PC-3 (cell line): ENCODE measurements around the gene ZAP70. TPM values are rescaled to one million over a fixed set of nuclear protein-coding genes. Genes with fewer than 3 reads are reported as not detected.

Experiments
- ATAC-seq: fragments of 200-7000 bp; cut with Tn5 transposase; 2 replicates; pipeline ENCODE4 v1.9.1; 2020; ENCODE audit warnings: mild to moderate bottlenecking, moderate library complexity
- BruUV-seq: library from RNA; stranded (reverse); fragments of 400-500 nt; replicated peaks from 2 replicates; lab custom pipeline; 2021; lab: Mats Ljungman, UMichigan
- CTCF ChIA-PET: fragments of 300-600 bp; sonication (Branson Sonifier 250); formaldehyde crosslinking; loops from one replicate; lab custom pipeline; 2022; ENCODE audit warnings: antibody characterized with exemption; lab: Charles Lee
- POLR2A ChIA-PET: fragments of 300-600 bp; sonication (Branson Sonifier 250); formaldehyde crosslinking; loops from one replicate; lab custom pipeline; 2022; ENCODE audit warnings: antibody characterized with exemption; ENCODE audit not compliant: unreplicated experiment; lab: Charles Lee
- DNase-seq: peaks from one replicate; pipeline ENCODE4 v3.0.0-alpha.2; 2015
- H2AFZ ChIP-seq: fragments of 300-600 bp; sonication (generic); 2 replicates; pipeline ENCODE4 v1.6.0; 2016; ENCODE audit warnings: antibody characterized with exemption, low read length
- H3F3A ChIP-seq: fragments of 300-600 bp; sonication (generic); one replicate; pipeline ENCODE4 v1.6.0; 2017; ENCODE audit warnings: antibody characterized with exemption, low read length, control low read depth, mild to moderate bottlenecking; ENCODE audit not compliant: unreplicated experiment
- H3K27ac ChIP-seq: fragments of 300-600 bp; sonication (generic); 2 replicates; pipeline ENCODE4 v1.5.1; 2016; ENCODE audit warnings: mild to moderate bottlenecking, low read length
- H3K27me3 ChIP-seq: fragments of 300-600 bp; sonication (generic); 2 replicates; pipeline ENCODE4 v1.6.1; 2016; ENCODE audit warnings: low read length, mixed read lengths
- H3K36me3 ChIP-seq: fragments of 300-600 bp; sonication (generic); 2 replicates; pipeline ENCODE4 v1.6.1; 2016; ENCODE audit warnings: low read depth, mixed run types, low read length, mixed read lengths
- H3K4me1 ChIP-seq: fragments of 300-600 bp; sonication (generic); 2 replicates; pipeline ENCODE4 v1.5.1; 2016; ENCODE audit warnings: low read length; ENCODE audit not compliant: insufficient read depth
- H3K4me2 ChIP-seq: fragments of 300-600 bp; sonication (generic); 2 replicates; pipeline ENCODE4 v1.6.0; 2016; ENCODE audit warnings: low read length
- H3K4me3 ChIP-seq: fragments of 300-600 bp; sonication (generic); 2 replicates; pipeline ENCODE4 v1.5.1; 2016; ENCODE audit warnings: mild to moderate bottlenecking, low read length, mixed read lengths
- H3K79me2 ChIP-seq: fragments of 300-600 bp; sonication (generic); 2 replicates; pipeline ENCODE4 v1.6.1; 2017; ENCODE audit warnings: low read length, mixed read lengths
- H3K9ac ChIP-seq: fragments of 300-600 bp; sonication (generic); 2 replicates; pipeline ENCODE4 v1.6.0; 2016; ENCODE audit warnings: mild to moderate bottlenecking, low read length
- H3K9me2 ChIP-seq: fragments of 300-600 bp; sonication (generic); replicated peaks from 2 replicates; pipeline ENCODE4 v1.6.1; 2016; ENCODE audit warnings: mixed run types, low read length, mixed read lengths
- H3K9me3 ChIP-seq: fragments of 300-600 bp; sonication (generic); 2 replicates; pipeline ENCODE4 v1.6.1; 2016; ENCODE audit warnings: low read length, mixed read lengths
- H4K20me1 ChIP-seq: fragments of 300-600 bp; sonication (generic); 2 replicates; pipeline ENCODE4 v1.6.1; 2016; ENCODE audit warnings: low read length, mixed read lengths
- EZH2 ChIP-seq: fragments of 300-600 bp; sonication (generic); IDR thresholded peaks from one replicate; pipeline ENCODE4 v1.6.1; 2017; ENCODE audit warnings: antibody characterized with exemption, mild to moderate bottlenecking, low read length; ENCODE audit not compliant: unreplicated experiment
- EZH2phosphoT487 ChIP-seq: fragments of 300-600 bp; sonication (generic); IDR thresholded peaks from 2 replicates; pipeline ENCODE4 v1.6.1; 2018; ENCODE audit warnings: mild to moderate bottlenecking, antibody characterized with exemption, low read length, borderline replicate concordance
- intact Hi-C: fragments of 100-400 bp; cut with micrococcal nuclease; formaldehyde crosslinking; loops from 2 replicates; pipeline ENCODE4 v1.9.0; 2023
- total RNA-seq: library from RNA; depleted of rRNA; stranded (reverse); fragments of >200 nt; gene quantifications from 2 replicates; pipeline ENCODE4 v1.2.3, GENCODE V29; 2014
- TF ChIP-seq, protein P1 (sequence below): fragments of 300-600 bp; sonication (generic); conservative IDR thresholded peaks from 2 replicates; pipeline ENCODE4 v1.5.1; 2017; ENCODE audit warnings: antibody characterized with exemption, low read depth, mild to moderate bottlenecking, low read length

Gene ZAP70
- total RNA-seq, 1 experiment from 2014 or later = not detected

DNA sequence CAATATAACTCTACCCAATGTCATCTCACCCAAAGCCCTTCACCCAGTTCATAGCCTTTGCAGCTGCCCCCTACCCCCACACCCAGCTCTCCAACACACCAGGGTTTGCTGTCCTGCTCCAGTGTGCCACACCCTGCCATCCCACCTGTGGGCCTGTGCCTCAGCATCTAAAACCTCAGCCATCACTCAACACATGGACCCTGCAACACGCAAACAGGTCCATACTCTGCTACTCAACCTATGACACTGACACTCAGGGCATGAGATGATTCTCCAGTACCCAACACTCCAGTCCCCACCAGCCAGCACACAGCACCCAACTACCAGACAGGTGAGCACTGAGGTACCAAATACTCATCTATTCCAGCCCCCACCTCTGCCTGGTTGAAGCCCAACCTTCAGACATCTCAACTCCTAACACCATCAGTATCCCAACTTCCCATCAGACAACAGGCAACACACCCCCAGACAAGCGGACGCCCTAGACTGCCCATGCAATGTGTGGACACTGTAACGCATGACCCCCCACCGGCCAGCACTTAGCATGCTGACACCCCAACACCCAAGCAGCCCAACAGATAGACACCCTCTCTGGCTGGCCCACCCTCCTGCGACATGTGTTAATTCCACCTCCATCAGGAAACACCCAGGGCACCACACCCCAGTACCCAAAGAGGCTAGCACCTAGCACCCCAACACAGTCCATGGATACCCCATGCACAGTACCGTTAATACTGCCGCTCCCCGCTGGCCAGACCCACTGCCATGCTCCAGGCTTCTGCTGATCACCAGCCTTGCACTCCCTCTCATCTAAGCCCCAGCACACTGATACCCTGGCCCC is 25.0 kb downstream of the ZAP70 start:
- Histone ChIP-seq H3K36me3 (no peaks in the 10 kb centered on the region), H3K27ac (no peak overlapping the region), H3K4me3 (no peak overlapping the region), H3K9me3 (no peaks in the 10 kb centered on the region), H3K79me2 (no peaks in the 10 kb centered on the region), H2AFZ (no peak overlapping the region), H3K27me3 (no peaks in the 10 kb centered on the region), H4K20me1 (no peaks in the 10 kb centered on the region), H3K4me1 (peaks cover 11% of the 10 kb centered on the region), H3K9me2 (no peaks in the 10 kb centered on the region), H3K9ac (no peak overlapping the region), H3F3A (no peaks in the 10 kb centered on the region), H3K4me2 (no peak overlapping the region)
- ATAC-seq = no peak
- TF ChIP-seq, protein P1, sequence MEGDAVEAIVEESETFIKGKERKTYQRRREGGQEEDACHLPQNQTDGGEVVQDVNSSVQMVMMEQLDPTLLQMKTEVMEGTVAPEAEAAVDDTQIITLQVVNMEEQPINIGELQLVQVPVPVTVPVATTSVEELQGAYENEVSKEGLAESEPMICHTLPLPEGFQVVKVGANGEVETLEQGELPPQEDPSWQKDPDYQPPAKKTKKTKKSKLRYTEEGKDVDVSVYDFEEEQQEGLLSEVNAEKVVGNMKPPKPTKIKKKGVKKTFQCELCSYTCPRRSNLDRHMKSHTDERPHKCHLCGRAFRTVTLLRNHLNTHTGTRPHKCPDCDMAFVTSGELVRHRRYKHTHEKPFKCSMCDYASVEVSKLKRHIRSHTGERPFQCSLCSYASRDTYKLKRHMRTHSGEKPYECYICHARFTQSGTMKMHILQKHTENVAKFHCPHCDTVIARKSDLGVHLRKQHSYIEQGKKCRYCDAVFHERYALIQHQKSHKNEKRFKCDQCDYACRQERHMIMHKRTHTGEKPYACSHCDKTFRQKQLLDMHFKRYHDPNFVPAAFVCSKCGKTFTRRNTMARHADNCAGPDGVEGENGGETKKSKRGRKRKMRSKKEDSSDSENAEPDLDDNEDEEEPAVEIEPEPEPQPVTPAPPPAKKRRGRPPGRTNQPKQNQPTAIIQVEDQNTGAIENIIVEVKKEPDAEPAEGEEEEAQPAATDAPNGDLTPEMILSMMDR = no peak
- TF ChIP-seq EZH2phosphoT487 (no peak), EZH2 (no peak)
- no peak for DNase-seq
- no TSS peak for BruUV-seq
- intact Hi-C loops = no loop called here
- CTCF ChIA-PET = no interaction called here
- POLR2A ChIA-PET = no interaction called here

DNA sequence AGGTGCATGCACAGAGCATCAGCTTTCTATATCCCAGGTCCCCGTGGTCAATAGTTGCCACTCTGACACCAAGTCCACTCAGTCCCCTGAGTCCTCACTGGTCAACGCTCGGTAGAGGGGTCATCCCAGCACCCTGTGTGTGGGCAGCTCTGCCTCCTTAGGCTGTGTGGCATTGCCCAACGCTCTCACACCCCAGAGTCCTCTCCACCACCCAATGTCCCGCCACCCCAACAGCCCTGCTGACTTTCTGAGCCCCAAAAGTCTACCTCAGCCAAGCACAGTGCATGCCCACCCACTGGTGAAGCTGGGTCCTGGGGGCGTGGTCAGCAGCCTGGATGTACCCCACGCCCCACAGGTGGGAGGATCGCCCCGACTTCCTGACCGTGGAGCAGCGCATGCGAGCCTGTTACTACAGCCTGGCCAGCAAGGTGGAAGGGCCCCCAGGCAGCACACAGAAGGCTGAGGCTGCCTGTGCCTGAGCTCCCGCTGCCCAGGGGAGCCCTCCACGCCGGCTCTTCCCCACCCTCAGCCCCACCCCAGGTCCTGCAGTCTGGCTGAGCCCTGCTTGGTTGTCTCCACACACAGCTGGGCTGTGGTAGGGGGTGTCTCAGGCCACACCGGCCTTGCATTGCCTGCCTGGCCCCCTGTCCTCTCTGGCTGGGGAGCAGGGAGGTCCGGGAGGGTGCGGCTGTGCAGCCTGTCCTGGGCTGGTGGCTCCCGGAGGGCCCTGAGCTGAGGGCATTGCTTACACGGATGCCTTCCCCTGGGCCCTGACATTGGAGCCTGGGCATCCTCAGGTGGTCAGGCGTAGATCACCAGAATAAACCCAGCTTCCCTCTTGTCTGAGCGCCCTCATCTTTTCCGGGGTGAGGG is 25.9 kb downstream of the ZAP70 start:
- Histone ChIP-seq H3F3A (no peaks in the 10 kb centered on the region), H3K27me3 (no peaks in the 10 kb centered on the region), H3K4me2 (no peak overlapping the region), H2AFZ (no peak overlapping the region), H3K27ac (no peak overlapping the region), H3K9ac (no peak overlapping the region), H4K20me1 (no peaks in the 10 kb centered on the region), H3K4me3 (no peak overlapping the region), H3K9me3 (no peaks in the 10 kb centered on the region), H3K79me2 (no peaks in the 10 kb centered on the region), H3K36me3 (no peaks in the 10 kb centered on the region; the same call in 1 of the 2 replicates), H3K9me2 (no peaks in the 10 kb centered on the region), H3K4me1 (peaks cover 11% of the 10 kb centered on the region)
- TF ChIP-seq, protein P1 = no peak
- TF ChIP-seq EZH2 (no peak), EZH2phosphoT487 (no peak)
- BruUV-seq = no TSS peak
- DNase-seq (no peak), ATAC-seq (no peak)
- intact Hi-C loops = no loop called here
- POLR2A ChIA-PET = no interaction called here
- CTCF ChIA-PET = interaction anchor here (0.7 kb wide), 1 partner anchor 559 kb away, joined by 4 read pairs; no protein-coding TSS in a partner anchor
